HG02938 (cell line): Measurements from ENCODE around the gene TMEM255B.
"Not testable (repeated sequence)": the region's sequence is repeated elsewhere in the genome, so short reads cannot be mapped to it uniquely, and the experiment has no call there.

Experiments used
- ATAC-seq: cut with Tn5 transposase; IDR thresholded peaks from one replicate; pipeline ENCODE4 v1.9.1; 2021; ENCODE audit warnings: mild to moderate bottlenecking, moderate library complexity; ENCODE audit not compliant: unreplicated experiment

Gene TMEM255B

GRCh38 chr13:113758651-113759524, at the start of gene TMEM255B:
Gene TMEM255B, plus strand, starts transcription at chr13:113759226. Its CDS starts 44 bp downstream, at chr13:113759270.
- ATAC-seq = no peak

- ATAC-seq = no peak
Observed at GRCh38 chr13:113722921-113723320, 36.1 kb upstream of the TMEM255B start.

- no peak for ATAC-seq
Observed at GRCh38 chr13:113723410-113724015, 35.5 kb upstream of the TMEM255B start.

GRCh38 chr13:113724016-113724758, 34.8 kb upstream of the TMEM255B start:
- ATAC-seq = no peak

- ATAC-seq = peak; percentile 85
Observed at GRCh38 chr13:113724780-113725315, 34.2 kb upstream of the TMEM255B start.

GRCh38 chr13:113725329-113726105, 33.5 kb upstream of the TMEM255B start:
- not testable (repeated sequence) for ATAC-seq

- ATAC-seq = not testable (repeated sequence)
Observed at GRCh38 chr13:113726106-113726821, 32.8 kb upstream of the TMEM255B start.

- no peak for ATAC-seq
Observed at GRCh38 chr13:113726961-113727411, 32.0 kb upstream of the TMEM255B start.

GRCh38 chr13:113728571-113729054, 30.4 kb upstream of the TMEM255B start:
- no peak for ATAC-seq

GRCh38 chr13:113729187-113730019, 29.6 kb upstream of the TMEM255B start:
- no peak for ATAC-seq

- no peak for ATAC-seq
Observed at GRCh38 chr13:113730258-113730691, 28.8 kb upstream of the TMEM255B start.

GRCh38 chr13:113730831-113731191, 28.2 kb upstream of the TMEM255B start:
- ATAC-seq = no peak

- no peak for ATAC-seq
Observed at GRCh38 chr13:113731192-113732175, 27.5 kb upstream of the TMEM255B start.

GRCh38 chr13:113732176-113732960, 26.7 kb upstream of the TMEM255B start:
- ATAC-seq = no peak

GRCh38 chr13:113732961-113733950, 25.8 kb upstream of the TMEM255B start:
- ATAC-seq = no peak
